Measurements from ENCODE around the gene ITCH. TPM values are rescaled to one million over a fixed set of nuclear protein-coding genes. Genes with fewer than 3 reads are reported as not detected.
"Not testable (repeated sequence)": the region's sequence is repeated elsewhere in the genome, so short reads cannot be mapped to it uniquely, and the experiment has no call there.

ITCH gene
- 10 to 100 TPM; 42.3 to 45.2 TPM for total RNA-seq

DNA sequence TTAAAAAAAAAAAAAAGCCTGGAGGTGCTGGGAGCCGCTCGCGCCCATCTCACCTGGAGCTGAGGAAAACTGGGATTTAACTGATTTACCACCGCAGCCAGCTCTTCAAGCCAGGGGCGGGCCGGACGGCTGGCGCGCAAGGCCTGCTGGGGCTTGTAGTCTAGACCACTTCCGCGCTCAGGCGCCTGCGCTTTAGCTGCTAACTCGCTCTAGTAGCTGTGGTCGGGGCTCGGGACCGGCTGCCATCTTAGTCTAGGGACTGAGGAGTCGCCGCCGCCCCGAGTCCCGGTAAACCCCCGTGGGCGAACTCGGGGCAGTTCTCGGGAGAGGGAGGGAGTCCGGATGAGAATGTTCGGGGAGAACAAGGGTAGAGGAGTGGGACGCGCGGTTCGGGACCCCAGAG, at the start of gene ITCH:
Gene ITCH, plus strand, starts transcription at position 212 of the 403 bp plus-strand sequence. CDS start 30,539 bp downstream, outside the sequence.
- Mint-ChIP-seq H3K4me1 (ENCODE audit: low read depth) (peaks cover 28% of the 10 kb centered on the region), H3K27ac (peak within 1 kb of the TSS; percentile 92), H3K27me3 (no peaks in the 10 kb centered on the region), H3K9me3 (no peaks in the 10 kb centered on the region), H3K36me3 (peaks cover 11% of the 10 kb centered on the region), H3K4me3 (peak within 1 kb of the TSS; percentile 93)
- peak; percentile 96 for DNase-seq
- ChIA-PET CTCF (interaction anchor here (0.7 to 3.4 kb wide), 5 partner anchors 51 to 407 kb away, joined by 3 to 31 read pairs (median 5); partner anchors contain the start of gene DYNLRB1), POLR2A (interaction anchor here (0.6 to 1.3 kb wide), 11 partner anchors 12 to 1515 kb away, joined by 3 to 8 read pairs (median 3); partner anchors contain the start of genes AHCY, DYNLRB1, PIGU and RALY)
- intact Hi-C loops (cut with micrococcal nuclease), result loop anchor here (1.0 to 2.0 kb wide), 2 partner anchors 60 to 154 kb away; partner anchors contain the start of genes AHCY and DYNLRB1

DNA sequence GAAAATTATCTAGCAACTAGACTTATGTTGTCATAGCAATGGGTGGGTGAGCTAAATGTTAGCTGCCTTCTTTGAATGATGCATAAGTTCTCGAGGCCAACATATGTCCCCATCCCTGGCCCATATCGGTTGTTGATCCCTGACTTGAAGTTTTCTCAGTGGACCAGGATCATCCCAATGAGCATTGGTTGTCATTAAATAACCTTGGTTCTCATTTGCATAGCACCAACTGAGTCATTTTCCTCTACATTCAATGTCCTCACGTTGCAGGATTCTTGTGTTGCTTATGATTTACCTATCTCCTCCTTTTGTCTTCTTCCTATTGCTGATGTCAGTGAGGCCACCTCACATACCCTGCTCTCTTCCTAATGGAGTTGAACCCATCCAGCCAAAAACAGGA, 47.8 kb upstream of the ITCH start:
- ChIA-PET POLR2A (no interaction called here), CTCF (interaction anchor here (0.9 to 5.1 kb wide), 4 partner anchors 8 to 203 kb away, joined by 3 to 97 read pairs (median 18); partner anchors contain the start of gene DYNLRB1)
- Mint-ChIP-seq H3K9me3 (no peaks in the 10 kb centered on the region), H3K27ac (no peak overlapping the region), H3K36me3 (no peaks in the 10 kb centered on the region), H3K27me3 (peaks cover 19% of the 10 kb centered on the region), H3K4me1 (ENCODE audit: low read depth) (peaks cover 6% of the 10 kb centered on the region), H3K4me3 (no peak overlapping the region)
- no peak for DNase-seq
- intact Hi-C loops (cut with micrococcal nuclease), result no loop called here

DNA sequence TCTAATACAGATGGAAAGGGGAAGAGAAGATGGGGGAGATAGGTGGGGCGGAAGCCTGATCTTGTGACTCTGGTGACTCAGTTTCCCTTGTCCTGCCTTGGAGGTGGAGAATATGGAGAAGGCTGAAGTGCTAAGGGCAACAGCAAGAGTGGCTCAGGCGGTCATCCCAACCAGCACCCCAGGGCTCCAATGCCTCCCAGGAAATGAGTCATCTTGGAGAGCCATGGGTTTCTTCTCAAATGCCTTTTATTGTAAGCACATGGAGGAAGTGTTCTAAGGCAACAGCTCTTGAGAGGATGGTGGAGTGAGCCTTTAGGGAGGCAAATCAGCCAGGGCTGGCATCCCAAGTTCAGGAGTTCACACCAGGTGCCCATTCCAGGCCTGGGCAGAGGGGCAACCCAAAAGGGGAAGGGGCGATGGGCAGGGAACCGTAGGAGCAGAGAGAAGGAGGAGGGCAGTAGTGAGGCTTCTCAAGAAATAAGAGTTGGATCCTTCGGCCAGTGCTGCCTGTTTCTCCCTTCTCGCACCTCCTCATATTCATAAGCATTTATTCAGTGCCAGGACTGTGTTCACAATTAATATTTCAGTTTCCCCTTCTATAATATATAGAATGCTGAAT, 46.8 kb upstream of the ITCH start:
- Mint-ChIP-seq H3K36me3 (no peaks in the 10 kb centered on the region), H3K9me3 (no peaks in the 10 kb centered on the region), H3K27me3 (peaks cover 14% of the 10 kb centered on the region), H3K27ac (no peak overlapping the region), H3K4me3 (no peak overlapping the region), H3K4me1 (ENCODE audit: low read depth) (peaks cover 6% of the 10 kb centered on the region)
- ChIA-PET CTCF (interaction anchor here (1.1 kb wide), 1 partner anchor 157 kb away, joined by 3 read pairs; no protein-coding TSS in a partner anchor), POLR2A (no interaction called here)
- no peak for DNase-seq
- intact Hi-C loops (cut with micrococcal nuclease), result no loop called here

DNA sequence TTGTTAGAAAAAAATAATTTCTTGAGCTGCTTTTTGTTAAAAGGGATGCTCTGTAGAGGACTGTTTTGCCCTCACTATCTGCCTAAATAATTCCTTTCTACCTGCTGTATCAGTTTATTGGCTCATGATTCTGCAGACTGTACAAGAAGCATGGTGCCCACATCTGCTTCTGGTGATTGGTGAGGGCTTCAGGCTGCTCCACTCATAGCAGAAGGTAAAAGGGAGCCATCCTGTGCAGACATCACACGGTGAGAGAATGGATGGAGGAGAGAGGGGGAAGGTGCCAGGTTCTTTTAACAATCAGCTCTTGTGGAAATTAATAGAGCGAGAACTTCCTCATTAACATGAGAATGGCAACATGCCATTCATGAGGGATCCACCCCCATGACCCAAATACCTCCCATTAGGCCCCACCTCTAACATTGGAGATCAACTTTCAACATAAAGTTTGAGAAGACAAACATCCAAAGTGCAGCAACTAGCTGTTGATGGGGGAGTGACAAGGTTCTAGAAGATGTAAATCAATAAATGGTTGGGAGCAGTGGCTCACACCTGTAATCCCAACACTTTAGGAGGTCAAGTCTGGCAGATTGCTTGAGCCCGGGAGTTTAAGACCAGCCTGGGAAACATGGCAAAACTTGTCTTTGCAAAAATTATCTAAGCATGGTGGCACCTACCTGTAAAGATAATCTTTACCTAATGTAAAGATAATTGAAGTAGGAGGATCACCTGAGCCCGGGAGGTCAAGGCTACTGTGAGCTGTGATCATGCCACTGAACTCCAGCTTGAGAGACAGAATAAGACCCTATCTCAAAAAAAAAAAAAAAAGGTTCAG, 44.2 kb upstream of the ITCH start:
- H3K4me3 Mint-ChIP-seq, result no peak overlapping the region
- H3K27ac Mint-ChIP-seq, result no peak overlapping the region
- no peak for DNase-seq
- intact Hi-C loops (cut with micrococcal nuclease), result no loop called here
- H3K27me3 Mint-ChIP-seq, result peaks cover 2% of the 10 kb centered on the region
- H3K9me3 Mint-ChIP-seq, result no peaks in the 10 kb centered on the region
- no peaks in the 10 kb centered on the region for H3K36me3 Mint-ChIP-seq
- H3K4me1 Mint-ChIP-seq (ENCODE audit: low read depth), result peaks cover 4% of the 10 kb centered on the region
- ChIA-PET CTCF (interaction anchor here (0.7 to 1.2 kb wide), 2 partner anchors 83 to 204 kb away, joined by 3 read pairs; no protein-coding TSS in a partner anchor), POLR2A (no interaction called here)

DNA sequence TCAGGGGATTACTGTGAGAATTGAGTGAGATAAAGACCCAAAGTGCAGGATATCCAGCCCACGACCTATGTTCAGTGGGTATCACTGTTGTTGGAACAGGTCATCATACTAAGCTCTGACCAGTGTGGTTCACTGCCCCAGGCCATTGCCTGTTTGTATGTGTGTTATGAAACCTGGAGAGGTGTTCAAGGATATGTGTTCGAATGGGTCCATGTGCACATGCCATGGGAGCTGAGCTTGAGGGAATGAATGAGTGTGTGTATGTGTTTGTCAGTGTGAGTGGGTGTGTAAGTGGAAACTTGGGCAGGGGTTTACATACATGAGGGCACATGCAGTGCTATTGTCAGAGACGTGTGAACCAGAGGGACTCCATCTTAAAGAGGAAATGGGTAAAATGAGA, 42.2 kb upstream of the ITCH start:
- H3K4me3 Mint-ChIP-seq, result no peak overlapping the region
- peaks cover 2% of the 10 kb centered on the region for H3K27me3 Mint-ChIP-seq
- no peaks in the 10 kb centered on the region for H3K9me3 Mint-ChIP-seq
- H3K27ac Mint-ChIP-seq, result no peak overlapping the region
- DNase-seq, result no peak
- ChIA-PET POLR2A (interaction anchor here (0.6 kb wide), 1 partner anchor 820 kb away, joined by 4 read pairs; no protein-coding TSS in a partner anchor), CTCF (interaction anchor here (1.5 kb wide), 1 partner anchor 9 kb away, joined by 4 read pairs; no protein-coding TSS in a partner anchor)
- H3K36me3 Mint-ChIP-seq, result no peaks in the 10 kb centered on the region
- H3K4me1 Mint-ChIP-seq (ENCODE audit: low read depth), result no peaks in the 10 kb centered on the region
- intact Hi-C loops (cut with micrococcal nuclease), result no loop called here

DNA sequence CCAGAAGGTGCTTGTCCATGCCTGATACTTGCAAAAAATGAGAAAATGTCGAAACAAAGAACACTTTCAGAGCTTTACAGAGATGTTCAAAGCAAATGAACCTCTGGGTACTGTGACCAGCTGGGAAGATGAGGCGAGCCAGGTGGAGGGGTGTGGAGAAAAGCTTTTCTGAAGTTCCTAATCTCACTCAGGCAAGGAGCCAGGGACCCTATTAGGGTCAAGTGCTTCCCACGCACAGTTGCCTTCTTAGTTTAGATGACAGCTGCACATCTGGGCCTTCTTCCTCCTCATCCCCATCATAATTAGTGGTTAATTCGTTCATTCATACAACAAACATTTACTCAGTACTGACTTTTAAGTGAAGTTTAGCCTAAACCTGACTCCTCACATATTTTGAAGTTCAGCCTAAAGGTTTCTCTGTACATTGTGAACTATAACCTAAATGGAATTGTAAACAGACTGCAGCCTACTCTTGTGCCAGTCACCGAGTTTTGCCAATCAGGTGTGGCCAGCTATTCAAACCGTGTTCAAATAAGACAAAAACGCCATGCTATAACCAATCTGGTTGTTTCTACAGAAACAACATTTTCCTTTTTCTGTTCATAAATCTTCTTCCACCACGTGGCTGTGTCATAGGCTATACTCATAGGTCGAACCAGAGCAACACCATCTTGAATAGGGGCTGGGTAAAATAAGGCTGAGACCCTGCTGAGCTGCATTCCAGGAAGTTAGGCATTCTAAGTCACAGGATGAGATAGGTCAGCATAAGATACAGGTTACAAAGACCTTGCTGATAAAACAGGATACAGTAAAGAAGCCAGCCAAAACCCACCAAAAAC, 40.6 kb upstream of the ITCH start:
- intact Hi-C loops (cut with micrococcal nuclease), result no loop called here
- Mint-ChIP-seq H3K4me3 (no peak overlapping the region), H3K9me3 (no peaks in the 10 kb centered on the region), H3K27ac (no peak overlapping the region), H3K27me3 (peaks cover 2% of the 10 kb centered on the region), H3K4me1 (ENCODE audit: low read depth) (no peaks in the 10 kb centered on the region), H3K36me3 (no peaks in the 10 kb centered on the region)
- ChIA-PET CTCF (interaction anchor here (1.4 to 4.1 kb wide), 2 partner anchors 9 to 11 kb away, joined by 3 to 29 read pairs; no protein-coding TSS in a partner anchor), POLR2A (no interaction called here)
- DNase-seq, result no peak

DNA sequence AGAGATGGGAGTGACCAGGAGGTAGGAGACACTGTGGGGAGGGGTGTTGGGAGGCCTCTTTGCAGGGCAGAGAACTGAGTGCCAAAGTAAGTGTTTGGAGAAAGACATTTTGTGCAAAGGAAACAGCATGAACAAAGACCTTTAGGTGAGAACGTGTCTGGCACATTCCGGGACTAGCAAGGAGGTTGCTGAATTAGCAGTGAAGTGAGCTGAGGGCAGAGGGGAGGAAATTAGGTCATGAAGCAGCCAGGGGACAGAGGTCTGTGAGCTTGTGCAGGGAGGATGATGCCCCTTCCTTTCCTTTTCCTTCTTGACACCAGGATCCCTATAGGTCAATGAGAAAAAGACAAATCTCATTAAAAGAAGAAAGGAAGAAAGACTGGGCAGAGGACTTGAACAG, 38.5 kb upstream of the ITCH start:
- Mint-ChIP-seq H3K9me3 (no peaks in the 10 kb centered on the region), H3K27ac (no peak overlapping the region), H3K4me3 (no peak overlapping the region), H3K4me1 (ENCODE audit: low read depth) (no peaks in the 10 kb centered on the region), H3K27me3 (peaks cover 2% of the 10 kb centered on the region), H3K36me3 (no peaks in the 10 kb centered on the region)
- intact Hi-C loops (cut with micrococcal nuclease), result no loop called here
- CTCF ChIA-PET, result interaction anchor here (0.6 to 4.1 kb wide), 2 partner anchors 11 to 41 kb away, joined by 3 to 29 read pairs; no protein-coding TSS in a partner anchor
- POLR2A ChIA-PET, result no interaction called here
- DNase-seq, result no peak

DNA sequence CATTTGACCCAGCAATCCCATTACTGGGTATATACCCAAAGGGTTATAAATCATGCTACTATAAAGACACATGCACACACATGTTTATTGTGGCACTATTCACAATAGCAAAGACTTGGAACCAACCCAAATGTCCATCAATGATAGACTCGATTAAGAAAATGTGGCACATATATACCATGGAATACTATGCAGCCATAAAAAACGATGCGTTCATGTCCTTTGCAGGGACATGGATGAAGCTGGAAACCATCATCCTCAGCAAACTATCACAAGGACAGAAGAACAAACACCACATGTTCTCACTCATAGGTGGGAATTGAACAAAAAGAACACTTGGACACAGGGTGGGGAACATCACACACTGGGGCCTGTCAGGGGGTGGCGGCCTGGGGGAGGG, 34.9 kb upstream of the ITCH start:
- H3K4me3 Mint-ChIP-seq; H3K36me3 Mint-ChIP-seq; POLR2A ChIA-PET; H3K27me3 Mint-ChIP-seq; H3K4me1 Mint-ChIP-seq (ENCODE audit: low read depth); DNase-seq; H3K27ac Mint-ChIP-seq; intact Hi-C loops (cut with micrococcal nuclease); H3K9me3 Mint-ChIP-seq: not testable (repeated sequence)
- CTCF ChIA-PET, result interaction anchor here (0.6 to 3.1 kb wide), 2 partner anchors 15 to 18 kb away, joined by 3 to 8 read pairs; no protein-coding TSS in a partner anchor

DNA sequence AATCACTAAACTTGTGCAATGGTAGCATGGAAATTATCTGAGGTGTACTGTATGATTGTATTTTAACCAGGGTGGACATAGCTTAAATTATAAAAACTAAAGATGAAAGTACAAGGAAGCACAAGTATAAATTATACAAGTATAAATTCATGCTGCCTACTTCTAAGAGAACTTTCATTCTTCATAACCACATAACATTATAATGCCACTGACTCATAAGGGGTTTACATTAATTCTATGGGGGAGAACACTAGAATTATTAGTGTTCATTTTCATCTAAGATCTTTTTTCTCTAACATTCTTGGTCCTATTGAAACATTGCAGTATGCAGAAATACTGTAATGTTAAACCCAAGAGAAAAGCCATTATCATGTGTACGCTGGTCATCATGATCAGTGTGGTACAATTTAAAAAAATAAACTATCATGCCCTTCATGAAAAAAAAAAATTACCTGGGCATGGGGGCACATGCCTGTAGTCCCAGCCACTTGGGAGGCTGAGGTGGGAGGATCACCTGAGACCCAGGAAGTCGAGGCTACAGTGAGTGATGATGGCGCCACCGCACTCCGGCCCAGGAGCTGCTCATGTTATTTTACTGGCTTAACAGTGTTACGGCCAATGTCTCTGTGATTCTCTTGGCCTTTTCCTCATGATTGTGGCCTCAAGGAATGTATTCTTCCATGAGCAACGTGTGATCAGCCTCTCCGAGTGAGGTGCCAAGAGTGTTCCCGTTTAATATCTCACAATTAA, 34.0 kb upstream of the ITCH start:
- ChIA-PET CTCF (interaction anchor here (0.6 to 3.1 kb wide), 2 partner anchors 16 to 19 kb away, joined by 3 to 8 read pairs; no protein-coding TSS in a partner anchor), POLR2A (no interaction called here)
- Mint-ChIP-seq H3K27me3 (peaks cover 2% of the 10 kb centered on the region), H3K4me3 (no peak overlapping the region), H3K9me3 (no peaks in the 10 kb centered on the region), H3K36me3 (no peaks in the 10 kb centered on the region), H3K4me1 (ENCODE audit: low read depth) (no peaks in the 10 kb centered on the region), H3K27ac (no peak overlapping the region)
- no peak for DNase-seq
- intact Hi-C loops (cut with micrococcal nuclease), result no loop called here

DNA sequence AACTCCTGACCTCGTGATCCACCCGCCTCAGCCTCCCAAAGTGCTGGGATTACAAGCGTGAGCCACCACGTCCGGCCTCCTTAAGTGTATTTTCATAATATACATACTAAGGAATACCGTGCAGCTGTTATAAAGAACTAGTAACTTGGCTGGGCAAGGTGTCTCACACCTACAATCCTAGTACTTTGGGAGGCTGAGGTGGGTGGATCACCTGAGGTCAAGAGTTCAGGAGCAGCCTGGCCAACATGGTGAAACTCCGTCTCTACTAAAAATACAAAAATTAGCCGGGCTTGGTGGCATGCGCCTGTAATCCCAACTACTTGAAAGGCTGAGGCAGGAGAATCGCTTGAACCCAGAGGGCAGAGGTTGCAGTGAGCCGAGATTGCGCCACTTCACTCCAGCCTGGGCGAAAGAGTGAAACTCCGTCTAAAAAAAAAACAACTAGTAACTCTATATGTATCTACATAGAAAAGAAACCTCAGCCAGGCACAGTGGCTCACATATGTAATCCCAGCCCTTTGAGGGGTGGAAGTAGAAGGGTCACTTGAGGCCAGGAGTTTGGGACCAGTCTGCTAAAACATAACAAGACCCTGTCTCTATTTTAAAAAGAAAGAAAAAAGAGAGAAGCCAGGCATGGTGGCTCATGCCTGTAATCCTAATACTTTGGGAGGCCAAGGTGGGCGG, 32.1 kb upstream of the ITCH start:
- H3K27me3 Mint-ChIP-seq; DNase-seq; POLR2A ChIA-PET; H3K27ac Mint-ChIP-seq; H3K9me3 Mint-ChIP-seq; H3K36me3 Mint-ChIP-seq; intact Hi-C loops (cut with micrococcal nuclease); H3K4me3 Mint-ChIP-seq; H3K4me1 Mint-ChIP-seq (ENCODE audit: low read depth): not testable (repeated sequence)
- CTCF ChIA-PET, result interaction anchor here (1.5 to 3.1 kb wide), 2 partner anchors 18 kb away, joined by 7 to 8 read pairs; no protein-coding TSS in a partner anchor
